ENCODE measurements around the gene WNT4. TPM values are rescaled to one million over a fixed set of nuclear protein-coding genes. Genes with fewer than 3 reads are reported as not detected.
A peak's percentile ranks its signal among the peaks of the same experiment; 100 is the strongest.

WNT4 gene
- total RNA-seq, 4 donors from 2014 or later: 0.28 to 1.6 (median 0.60) TPM; not detected in 1

DNA sequence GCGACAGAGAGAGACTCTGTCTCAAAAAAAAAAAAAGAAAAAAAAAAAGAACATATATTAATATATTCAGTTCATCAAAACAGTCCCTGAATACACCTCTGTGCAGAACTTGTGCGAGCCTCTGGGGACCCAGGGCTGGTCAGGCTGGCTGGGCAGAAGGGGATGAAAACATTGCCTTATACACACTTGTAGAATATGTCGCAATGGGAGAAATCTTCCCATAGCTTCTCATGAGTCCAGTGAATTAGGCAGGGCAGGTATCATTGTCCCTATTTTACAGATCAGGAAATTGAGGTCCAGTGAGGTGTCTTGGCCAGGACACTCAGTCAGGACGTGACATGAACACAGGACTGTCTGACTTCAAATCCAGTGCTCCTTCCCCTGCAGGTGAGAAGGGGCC lies 12.6 kb upstream of the WNT4 start:
- TF ChIP-seq, protein P1, sequence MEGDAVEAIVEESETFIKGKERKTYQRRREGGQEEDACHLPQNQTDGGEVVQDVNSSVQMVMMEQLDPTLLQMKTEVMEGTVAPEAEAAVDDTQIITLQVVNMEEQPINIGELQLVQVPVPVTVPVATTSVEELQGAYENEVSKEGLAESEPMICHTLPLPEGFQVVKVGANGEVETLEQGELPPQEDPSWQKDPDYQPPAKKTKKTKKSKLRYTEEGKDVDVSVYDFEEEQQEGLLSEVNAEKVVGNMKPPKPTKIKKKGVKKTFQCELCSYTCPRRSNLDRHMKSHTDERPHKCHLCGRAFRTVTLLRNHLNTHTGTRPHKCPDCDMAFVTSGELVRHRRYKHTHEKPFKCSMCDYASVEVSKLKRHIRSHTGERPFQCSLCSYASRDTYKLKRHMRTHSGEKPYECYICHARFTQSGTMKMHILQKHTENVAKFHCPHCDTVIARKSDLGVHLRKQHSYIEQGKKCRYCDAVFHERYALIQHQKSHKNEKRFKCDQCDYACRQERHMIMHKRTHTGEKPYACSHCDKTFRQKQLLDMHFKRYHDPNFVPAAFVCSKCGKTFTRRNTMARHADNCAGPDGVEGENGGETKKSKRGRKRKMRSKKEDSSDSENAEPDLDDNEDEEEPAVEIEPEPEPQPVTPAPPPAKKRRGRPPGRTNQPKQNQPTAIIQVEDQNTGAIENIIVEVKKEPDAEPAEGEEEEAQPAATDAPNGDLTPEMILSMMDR (IDR thresholded peaks at IDR 0.05): no peak
- ATAC-seq (ENCODE audit: low FRiP score) (no peak), DNase-seq (ENCODE audit: low spot score) (no peak)

DNA sequence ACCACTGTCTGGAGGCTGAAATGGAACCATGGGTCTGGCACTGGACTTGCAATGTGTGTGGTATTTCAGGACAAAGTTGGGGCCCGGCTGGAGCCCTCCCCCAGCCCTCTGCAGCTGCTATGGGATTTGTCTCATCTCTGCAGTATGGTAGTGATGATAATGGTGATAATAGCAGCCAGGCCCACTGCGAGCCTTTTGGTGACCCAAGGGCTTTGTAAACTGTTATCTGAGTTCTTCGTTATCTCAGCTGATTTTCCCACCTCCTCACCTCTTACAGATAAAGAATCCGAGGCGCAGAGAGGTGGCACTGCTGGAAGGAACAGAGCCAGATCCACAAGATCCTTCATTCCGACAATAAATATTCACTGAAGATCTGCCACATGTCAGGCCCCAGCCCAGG lies 11.7 kb upstream of the WNT4 start:
- ATAC-seq (ENCODE audit: low FRiP score) (no peak), DNase-seq (ENCODE audit: low spot score) (no peak)
- TF ChIP-seq, protein P1 (IDR thresholded peaks at IDR 0.05): no peak

DNA sequence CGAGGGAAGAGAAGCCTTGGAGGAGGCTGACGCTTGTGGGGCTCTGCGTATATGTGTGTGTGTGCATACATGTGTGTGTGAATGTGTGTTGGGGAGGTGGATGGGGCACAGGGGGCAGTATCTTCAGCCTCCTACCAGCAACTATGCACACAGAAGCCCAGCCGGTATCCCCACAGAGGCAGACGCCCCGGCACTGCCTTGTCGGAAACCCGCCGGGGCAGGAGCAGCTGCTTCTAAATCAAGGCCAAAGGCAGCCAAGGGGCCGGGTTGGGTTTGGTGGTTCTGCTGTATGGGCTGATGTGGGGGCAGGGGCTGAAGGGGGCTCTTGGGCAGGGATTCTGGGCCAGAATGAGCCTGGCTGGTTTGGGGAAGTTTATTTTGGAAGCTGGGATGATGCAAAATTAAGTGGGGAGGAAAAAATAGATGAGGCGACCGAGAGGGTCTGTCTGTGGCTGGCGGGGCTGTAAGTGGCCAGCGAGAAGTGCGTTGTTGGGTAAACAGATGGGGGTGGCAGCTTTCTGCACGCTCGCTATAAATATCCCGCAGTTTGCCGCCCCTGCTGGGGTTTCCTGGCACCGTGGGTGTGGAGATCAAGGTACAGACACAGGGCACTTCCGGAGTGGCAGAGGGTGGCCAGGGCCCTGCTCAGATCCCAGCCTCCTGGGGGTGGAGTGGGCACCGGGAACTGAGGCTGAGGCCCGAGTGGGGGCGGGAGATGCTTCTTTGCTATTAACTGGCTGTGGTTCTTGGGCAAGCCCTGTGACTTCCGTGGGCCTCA lies 11.0 kb upstream of the WNT4 start:
- ATAC-seq (ENCODE audit: low FRiP score): no peak
- TF ChIP-seq, protein P1 (IDR thresholded peaks at IDR 0.05): no peak
- DNase-seq (ENCODE audit: low spot score): no peak

DNA sequence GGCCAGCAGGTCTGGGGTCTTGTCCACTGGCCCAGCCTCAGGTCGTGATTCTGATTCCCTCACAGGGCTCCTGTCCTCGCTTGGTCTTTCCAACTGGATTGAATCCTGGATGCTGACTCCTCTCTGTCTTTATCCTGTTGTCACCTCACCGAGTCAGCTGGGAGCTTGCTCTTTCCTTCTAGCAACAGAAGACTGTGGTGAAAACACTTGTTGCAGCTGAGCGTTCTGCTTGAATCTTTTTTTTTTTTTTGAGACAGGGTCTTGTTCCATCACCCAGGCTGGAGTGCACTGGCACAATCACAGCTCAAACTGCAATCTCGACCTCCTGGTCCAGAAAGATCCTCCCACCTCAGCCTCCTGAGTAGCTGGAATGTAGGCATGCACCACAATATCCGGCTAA lies 8.0 kb upstream of the WNT4 start:
- TF ChIP-seq, protein P1 (IDR thresholded peaks at IDR 0.05): no peak
- DNase-seq (ENCODE audit: low spot score): no peak
- no peak for ATAC-seq (ENCODE audit: low FRiP score)

DNA sequence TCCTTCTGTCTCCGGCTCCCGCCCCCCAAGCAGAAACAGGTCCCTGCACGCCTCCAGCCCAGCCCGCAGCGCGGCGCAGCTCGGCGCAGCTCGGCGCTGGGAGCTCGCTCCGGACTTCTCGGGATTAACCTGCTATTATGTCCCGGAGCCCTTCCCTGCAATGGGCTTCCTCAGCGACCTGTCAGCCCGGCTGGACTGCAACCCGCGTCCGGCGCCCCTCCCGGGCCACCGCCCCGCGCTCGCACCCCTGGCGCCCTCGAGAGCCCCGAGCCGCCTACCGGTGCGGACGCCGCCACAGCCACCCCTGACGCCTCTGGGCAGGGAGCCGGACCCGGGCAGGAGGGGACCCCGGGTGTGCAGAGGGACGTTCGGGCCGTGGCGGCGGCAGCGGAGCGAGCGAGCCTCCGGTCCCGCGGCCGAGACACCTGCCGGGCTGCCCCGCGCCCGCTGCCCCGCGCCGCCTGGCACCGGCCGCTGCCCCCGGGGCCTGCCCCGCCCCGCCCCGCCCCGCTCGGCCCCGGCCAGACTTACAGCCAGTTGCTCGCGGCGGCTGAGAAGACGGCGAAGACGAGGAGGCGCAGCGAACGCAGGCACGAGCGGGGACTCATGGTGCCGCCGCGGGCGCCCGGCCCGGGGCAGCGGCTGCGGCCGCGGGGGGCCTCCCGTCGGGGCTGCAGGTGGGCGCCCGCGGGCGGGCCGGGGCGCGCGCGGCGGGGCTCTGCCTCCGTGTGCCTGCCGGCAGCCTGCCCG lies 407 bp downstream of the WNT4 start:
- no peak for DNase-seq (ENCODE audit: low spot score)
- peak; percentile 33 for ATAC-seq (ENCODE audit: low FRiP score)

DNA sequence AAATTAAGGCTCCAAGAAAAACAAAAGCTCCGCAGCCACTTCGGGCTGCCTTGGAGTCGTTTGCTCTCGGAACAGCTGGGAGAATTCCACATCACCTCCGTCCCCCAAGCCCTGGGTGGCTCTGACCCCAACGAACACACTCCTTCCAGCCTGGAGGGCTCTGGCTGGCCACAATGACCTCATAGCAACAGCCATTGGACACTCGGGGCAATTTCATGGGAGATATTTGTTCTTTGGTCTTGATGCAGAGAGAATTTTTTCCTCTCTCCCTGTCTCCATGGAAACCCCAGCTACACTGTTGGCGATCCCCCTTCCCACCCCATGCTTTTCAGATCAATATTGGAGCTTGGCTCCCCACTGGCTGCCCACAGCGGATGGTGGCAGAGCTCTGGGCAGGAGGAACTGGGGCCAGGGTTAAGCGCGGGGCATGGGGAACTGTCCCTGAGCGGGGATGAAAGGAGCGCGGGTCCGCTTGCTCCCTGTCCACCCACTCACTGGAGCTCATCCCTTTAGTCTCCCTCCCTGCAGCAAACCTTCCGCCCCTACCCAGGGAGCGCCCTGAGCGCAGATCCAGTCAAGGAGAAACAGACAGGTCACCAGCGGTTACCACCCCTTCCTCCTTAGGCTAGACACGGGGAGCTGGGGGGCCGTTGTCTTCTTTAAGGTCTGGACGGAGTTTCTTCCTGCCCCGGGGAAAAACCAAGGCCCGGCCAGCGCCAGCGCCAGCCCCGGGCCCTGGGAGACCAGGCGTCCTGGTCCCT lies 1.2 kb downstream of the WNT4 start:
- ATAC-seq (ENCODE audit: low FRiP score) (no peak), DNase-seq (ENCODE audit: low spot score) (no peak)
- TF ChIP-seq, protein P1 (IDR thresholded peaks at IDR 0.05): no peak

More for the DNA sequence above, 407 bp downstream of the WNT4 start:
- TF ChIP-seq, protein P1 (IDR thresholded peaks at IDR 0.05): no peak
